Lung (tissue), 12 donors: ENCODE data around the gene AKAIN1. TPM values are rescaled to one million over a fixed set of nuclear protein-coding genes. Genes with fewer than 3 reads are reported as not detected.

Source experiments
- ATAC-seq: fragments of 200-7000 bp; cut with Tn5 transposase; one replicate; pipeline ENCODE4 v1.9.1; 2020; ENCODE audit warnings: moderate number of reproducible peaks; ENCODE audit not compliant: insufficient read depth, low FRiP score
- DNase-seq, 3 donors: peaks; one replicate each; pipeline ENCODE4 v3.0.0-alpha.2; 2013 to 2017
- H3K27ac ChIP-seq, 2 donors: one replicate each; pipeline ENCODE4 v1.5.1; 2013; ENCODE audit warnings: mild to moderate bottlenecking in 2 of 2, moderate library complexity in 2 of 2, control low read depth in 1 of 2, inconsistent platforms in 1 of 2, low read depth in 1 of 2, low read length in 1 of 2
- H3K27me3 ChIP-seq, 3 donors: one replicate each; pipeline ENCODE4 v1.5.1; 2013; ENCODE audit warnings: low read length in 2 of 3; ENCODE audit not compliant: control insufficient read depth in 3 of 3, insufficient read depth in 3 of 3
- H3K36me3 ChIP-seq, 4 donors: one replicate each; pipeline ENCODE4 v1.5.1; 2013; ENCODE audit warnings: low read length in 4 of 4, mild to moderate bottlenecking in 1 of 4, moderate library complexity in 1 of 4; ENCODE audit not compliant: control insufficient read depth in 4 of 4, insufficient read depth in 4 of 4
- H3K4me1 ChIP-seq, 5 donors: one replicate each; pipeline ENCODE4 v1.5.1; 2013; ENCODE audit warnings: low read length in 5 of 5, mild to moderate bottlenecking in 2 of 5, moderate library complexity in 1 of 5; ENCODE audit not compliant: control insufficient read depth in 5 of 5, insufficient read depth in 5 of 5
- H3K4me3 ChIP-seq: one replicate; pipeline ENCODE4 v1.5.1; 2013; ENCODE audit warnings: mild to moderate bottlenecking, control low read depth, moderate library complexity
- H3K9ac ChIP-seq, 2 donors: one replicate each; pipeline ENCODE4 v1.5.1; 2013; ENCODE audit warnings: low read length in 2 of 2, control low read depth in 1 of 2; ENCODE audit not compliant: insufficient read depth in 1 of 2
- H3K9me3 ChIP-seq, 4 donors: one replicate each; pipeline ENCODE4 v1.5.1; 2013; ENCODE audit warnings: low read length in 3 of 4, mild to moderate bottlenecking in 1 of 4, moderate library complexity in 1 of 4; ENCODE audit not compliant: control insufficient read depth in 4 of 4, insufficient read depth in 3 of 4
- WGBS, 2 donors: extraction: QIAGEN DNeasy Blood & Tissue Kit; methylation state at CpG; one replicate each; pipeline ENCODE4 v1.1.7; 2013; 5-methylcytosine and 5-hydroxymethylcytosine counted together
- polyA plus RNA-seq, 2 donors: library from polyadenylated mRNA; stranded (reverse); fragments of 200-250 nt; gene quantifications; one replicate each; pipeline ENCODE4 v1.2.1, GENCODE V29; 2013
- total RNA-seq, 2 donors: library from RNA; depleted of rRNA in 1 of 2; stranded (reverse); fragments of >200 nt in 1 of 2; gene quantifications; one replicate each; pipeline ENCODE4 v1.2.1, GENCODE V29; 2014 to 2021
- TF ChIP-seq, protein P1 (sequence below): IDR thresholded peaks from 2 replicates; pipeline ENCODE4 v1.5.1; 2012; ENCODE audit warnings: mild to moderate bottlenecking; ENCODE audit errors: control extremely low read depth, extremely low read depth
- donor health status: control.
- donor health status: control.
- donor health status: Bipolar disorder and iron deficiency.
- donor health status: healthy.
- donor health status: DM: yes; HTN: yes; CAD: no.

The AKAIN1 gene
- total and polyA plus RNA-seq, 4 donors: not detected

DNA sequence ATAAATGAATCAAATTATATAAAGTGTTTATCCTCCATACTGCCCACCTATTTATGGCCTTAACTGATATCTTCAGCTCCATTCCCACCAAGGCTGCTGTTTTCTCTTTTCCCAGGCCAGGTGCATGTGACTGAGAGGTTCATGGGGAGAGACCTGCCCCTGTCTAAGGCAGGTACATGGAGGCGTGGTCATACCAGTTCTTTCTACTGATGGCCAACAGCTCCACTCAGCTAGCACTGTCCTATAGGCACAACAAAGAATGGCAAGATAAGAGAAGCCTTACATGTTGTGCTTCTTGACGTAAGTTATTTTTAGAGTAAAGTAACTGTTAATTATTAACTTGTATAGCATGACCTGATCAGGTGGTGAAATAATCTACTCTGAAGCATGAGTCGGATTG is 16.8 kb downstream of the AKAIN1 start:
- ATAC-seq: no peak
- H3K27me3 ChIP-seq: no peaks in the 10 kb centered on the region
- H3K9ac ChIP-seq: no peak overlapping the region
- no peak for DNase-seq
- H3K4me1 ChIP-seq: no peaks in the 10 kb centered on the region
- TF ChIP-seq, protein P1, sequence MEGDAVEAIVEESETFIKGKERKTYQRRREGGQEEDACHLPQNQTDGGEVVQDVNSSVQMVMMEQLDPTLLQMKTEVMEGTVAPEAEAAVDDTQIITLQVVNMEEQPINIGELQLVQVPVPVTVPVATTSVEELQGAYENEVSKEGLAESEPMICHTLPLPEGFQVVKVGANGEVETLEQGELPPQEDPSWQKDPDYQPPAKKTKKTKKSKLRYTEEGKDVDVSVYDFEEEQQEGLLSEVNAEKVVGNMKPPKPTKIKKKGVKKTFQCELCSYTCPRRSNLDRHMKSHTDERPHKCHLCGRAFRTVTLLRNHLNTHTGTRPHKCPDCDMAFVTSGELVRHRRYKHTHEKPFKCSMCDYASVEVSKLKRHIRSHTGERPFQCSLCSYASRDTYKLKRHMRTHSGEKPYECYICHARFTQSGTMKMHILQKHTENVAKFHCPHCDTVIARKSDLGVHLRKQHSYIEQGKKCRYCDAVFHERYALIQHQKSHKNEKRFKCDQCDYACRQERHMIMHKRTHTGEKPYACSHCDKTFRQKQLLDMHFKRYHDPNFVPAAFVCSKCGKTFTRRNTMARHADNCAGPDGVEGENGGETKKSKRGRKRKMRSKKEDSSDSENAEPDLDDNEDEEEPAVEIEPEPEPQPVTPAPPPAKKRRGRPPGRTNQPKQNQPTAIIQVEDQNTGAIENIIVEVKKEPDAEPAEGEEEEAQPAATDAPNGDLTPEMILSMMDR: no peak
- H3K36me3 ChIP-seq: no peaks in the 10 kb centered on the region
- no peak overlapping the region for H3K27ac ChIP-seq
- no peak overlapping the region for H3K4me3 ChIP-seq
- no peaks in the 10 kb centered on the region for H3K9me3 ChIP-seq
- WGBS, 2 donors: 70 to 82% methylated on average over 3 of the region's 3 CpGs

DNA sequence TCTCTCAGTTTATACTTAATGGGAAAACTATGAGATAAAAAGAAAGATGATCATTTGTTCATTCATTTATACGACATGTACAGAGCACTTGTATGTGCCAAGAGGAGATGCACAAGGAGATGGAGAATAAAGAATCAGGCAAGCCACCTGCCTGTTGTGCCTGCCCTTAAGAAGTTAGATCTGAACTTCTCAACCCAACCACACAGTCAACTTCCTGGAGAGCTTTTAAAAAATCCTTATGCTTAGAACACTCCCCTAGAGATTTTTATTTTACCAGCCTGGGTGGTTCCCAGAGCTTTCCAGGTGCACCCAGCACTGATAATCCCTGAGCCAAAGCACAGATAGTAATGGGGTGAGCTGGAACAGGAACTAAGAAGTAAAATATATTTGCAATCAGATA is 18.5 kb downstream of the AKAIN1 start:
- WGBS, 2 donors: 87 to 92% methylated on average over 1 of the region's 1 CpG
- Histone ChIP-seq H3K4me1 (peaks cover 0 to 2% (median 0%) of the 10 kb centered on the region in 5 donors), H3K36me3 (no peaks in the 10 kb centered on the region), H3K27ac (no peak overlapping the region), H3K4me3 (no peak overlapping the region), H3K27me3 (no peaks in the 10 kb centered on the region), H3K9me3 (peaks cover 0 to 3% (median 0%) of the 10 kb centered on the region in 4 donors), H3K9ac (no peak overlapping the region)
- DNase-seq: no peak
- ATAC-seq: no peak
- TF ChIP-seq, protein P1: no peak

DNA sequence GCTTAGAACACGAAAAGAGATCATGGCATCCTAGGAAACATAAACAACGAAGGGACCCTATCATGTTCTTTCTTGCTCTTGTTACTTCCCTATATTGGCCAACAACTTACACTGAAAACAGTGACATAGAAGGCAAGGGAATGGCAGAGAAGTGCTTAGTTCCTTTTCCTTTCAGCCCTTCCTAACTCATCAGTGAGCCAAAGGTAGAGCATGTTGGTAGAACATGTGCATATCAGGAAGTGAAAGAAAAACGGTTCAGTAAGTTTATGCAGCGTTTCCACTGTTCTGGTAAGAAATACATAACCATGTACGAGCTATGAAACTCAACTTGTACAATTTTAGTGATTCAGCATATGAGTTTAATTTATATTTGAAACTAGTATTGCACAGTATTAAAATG is 21.7 kb downstream of the AKAIN1 start:
- no peaks in the 10 kb centered on the region for H3K36me3 ChIP-seq
- 49 to 64% methylated on average over 5 of the region's 5 CpGs for WGBS, 2 donors
- no peak overlapping the region for H3K9ac ChIP-seq
- ATAC-seq (no peak), DNase-seq (no peak)
- H3K4me1 ChIP-seq: peaks cover 0 to 2% (median 0%) of the 10 kb centered on the region in 5 donors
- no peaks in the 10 kb centered on the region for H3K27me3 ChIP-seq
- no peak overlapping the region for H3K27ac ChIP-seq
- no peak overlapping the region for H3K4me3 ChIP-seq
- TF ChIP-seq, protein P1: no peak
- H3K9me3 ChIP-seq: peaks cover 0 to 6% (median 0%) of the 10 kb centered on the region in 4 donors

DNA sequence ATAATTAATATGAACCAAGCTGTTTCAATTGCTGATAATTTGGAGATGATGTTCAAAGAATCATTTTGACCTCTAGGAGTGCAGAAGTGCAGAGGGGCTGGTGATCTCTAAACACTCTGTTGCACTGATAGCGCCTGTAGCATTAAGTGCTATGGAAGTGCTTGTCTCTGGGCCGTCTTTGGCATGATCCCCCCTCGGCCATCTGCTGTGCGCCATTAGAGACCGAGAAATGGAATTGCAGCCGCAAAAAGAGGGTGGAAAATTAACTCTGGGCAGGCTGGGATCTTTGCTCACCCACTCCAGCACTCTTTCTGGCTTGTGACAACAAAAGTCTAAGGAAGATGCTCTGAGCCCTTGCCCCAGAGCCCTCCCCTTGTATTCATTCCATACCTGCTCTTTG is 23.4 kb downstream of the AKAIN1 start:
- H3K9me3 ChIP-seq: peaks cover 0 to 6% (median 0%) of the 10 kb centered on the region in 4 donors
- H3K36me3 ChIP-seq: no peaks in the 10 kb centered on the region
- no peak overlapping the region for H3K4me3 ChIP-seq
- H3K9ac ChIP-seq: no peak overlapping the region
- no peak overlapping the region for H3K27ac ChIP-seq
- TF ChIP-seq, protein P1: no peak
- peak in 2 of 3 donors; percentile 5 to 11 for DNase-seq
- no peak for ATAC-seq
- no peaks in the 10 kb centered on the region for H3K27me3 ChIP-seq
- peaks cover 0 to 2% (median 0%) of the 10 kb centered on the region in 5 donors for H3K4me1 ChIP-seq
- WGBS, 2 donors: 66 to 75% methylated on average over 6 of the region's 6 CpGs
